ENCODE results near the gene CGB8. TPM values are rescaled to one million over a fixed set of nuclear protein-coding genes. Genes with fewer than 3 reads are reported as not detected.
"Not testable (repeated sequence)": the region's sequence is repeated elsewhere in the genome, so short reads cannot be mapped to it uniquely, and the experiment has no call there.

CGB8 gene
- total RNA-seq, 1 experiment from 2014 or later = not detected

DNA sequence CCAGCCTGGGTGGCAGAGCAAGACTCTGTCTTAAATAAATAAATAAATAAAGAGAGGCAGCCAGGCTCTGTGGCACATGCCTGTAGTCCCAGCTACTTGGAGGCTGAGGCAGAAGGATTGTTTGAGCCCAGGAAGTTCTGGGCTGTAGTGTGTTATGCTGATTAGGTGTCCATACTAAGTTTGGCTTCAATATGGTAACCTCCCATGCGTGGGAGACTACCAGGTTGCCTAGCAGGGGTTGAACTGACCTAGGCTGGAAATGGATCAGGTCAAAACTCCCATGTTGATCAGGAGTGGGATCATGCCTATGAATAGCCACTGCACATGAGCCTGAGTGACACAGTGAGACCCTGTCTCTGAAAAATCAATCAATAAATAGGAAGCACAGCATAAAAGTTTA lies 32.4 kb upstream of the CGB8 start:
- no peaks in the 10 kb centered on the region for H3K27me3 ChIP-seq (replicated peaks; ENCODE audit: insufficient read depth, low read depth, low read length, poor library complexity)
- POLR2A ChIA-PET (ENCODE audit: low non-redundant PET) = no interaction called here
- H3K36me3 ChIP-seq (ENCODE audit: insufficient read depth, low read length, poor library complexity, severe bottlenecking) = no peaks in the 10 kb centered on the region
- BruUV-seq (replicated peaks) = no TSS peak
- TF ChIP-seq, protein P1, sequence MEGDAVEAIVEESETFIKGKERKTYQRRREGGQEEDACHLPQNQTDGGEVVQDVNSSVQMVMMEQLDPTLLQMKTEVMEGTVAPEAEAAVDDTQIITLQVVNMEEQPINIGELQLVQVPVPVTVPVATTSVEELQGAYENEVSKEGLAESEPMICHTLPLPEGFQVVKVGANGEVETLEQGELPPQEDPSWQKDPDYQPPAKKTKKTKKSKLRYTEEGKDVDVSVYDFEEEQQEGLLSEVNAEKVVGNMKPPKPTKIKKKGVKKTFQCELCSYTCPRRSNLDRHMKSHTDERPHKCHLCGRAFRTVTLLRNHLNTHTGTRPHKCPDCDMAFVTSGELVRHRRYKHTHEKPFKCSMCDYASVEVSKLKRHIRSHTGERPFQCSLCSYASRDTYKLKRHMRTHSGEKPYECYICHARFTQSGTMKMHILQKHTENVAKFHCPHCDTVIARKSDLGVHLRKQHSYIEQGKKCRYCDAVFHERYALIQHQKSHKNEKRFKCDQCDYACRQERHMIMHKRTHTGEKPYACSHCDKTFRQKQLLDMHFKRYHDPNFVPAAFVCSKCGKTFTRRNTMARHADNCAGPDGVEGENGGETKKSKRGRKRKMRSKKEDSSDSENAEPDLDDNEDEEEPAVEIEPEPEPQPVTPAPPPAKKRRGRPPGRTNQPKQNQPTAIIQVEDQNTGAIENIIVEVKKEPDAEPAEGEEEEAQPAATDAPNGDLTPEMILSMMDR (conservative IDR thresholded peaks at IDR 0.05; ENCODE audit: low read depth, low read length) = no peak
- no peak for TF ChIP-seq EZH2 (IDR thresholded peaks at IDR 0.05; ENCODE audit: borderline replicate concordance, low read depth, low read length, poor library complexity, severe bottlenecking)
- H3K4me3 ChIP-seq (ENCODE audit: low read depth, low read length, poor library complexity, severe bottlenecking) = no peak overlapping the region
- DNase-seq (ENCODE audit: low spot score) = no peak
- CTCF ChIA-PET = no interaction called here
- H3K27ac ChIP-seq (ENCODE audit: low read depth, low read length, poor library complexity, severe bottlenecking) = no peak overlapping the region
- H3K4me1 ChIP-seq (ENCODE audit: insufficient read depth, low read length, poor library complexity, severe bottlenecking) = peaks cover 5% of the 10 kb centered on the region
- H3K9me3 ChIP-seq (ENCODE audit: low read depth, low read length, poor library complexity, severe bottlenecking) = no peaks in the 10 kb centered on the region
- intact Hi-C loops (cut with micrococcal nuclease; ENCODE audit: unreplicated experiment) = no loop called here

- no peaks in the 10 kb centered on the region for H3K9me3 ChIP-seq (ENCODE audit: low read depth, low read length, poor library complexity, severe bottlenecking)
- ChIA-PET POLR2A (ENCODE audit: low non-redundant PET) (no interaction called here), CTCF (no interaction called here)
- intact Hi-C loops (cut with micrococcal nuclease; ENCODE audit: unreplicated experiment) = no loop called here
- no peak overlapping the region for H3K4me3 ChIP-seq (ENCODE audit: low read depth, low read length, poor library complexity, severe bottlenecking)
- TF ChIP-seq, protein P1 (conservative IDR thresholded peaks at IDR 0.05; ENCODE audit: low read depth, low read length) = no peak
- TF ChIP-seq EZH2 (IDR thresholded peaks at IDR 0.05; ENCODE audit: borderline replicate concordance, low read depth, low read length, poor library complexity, severe bottlenecking) = no peak
- H3K27ac ChIP-seq (ENCODE audit: low read depth, low read length, poor library complexity, severe bottlenecking) = no peak overlapping the region
- H3K36me3 ChIP-seq (ENCODE audit: insufficient read depth, low read length, poor library complexity, severe bottlenecking) = no peaks in the 10 kb centered on the region
- H3K4me1 ChIP-seq (ENCODE audit: insufficient read depth, low read length, poor library complexity, severe bottlenecking) = peaks cover 5% of the 10 kb centered on the region
- no TSS peak for BruUV-seq (replicated peaks)
- no peak for DNase-seq (ENCODE audit: low spot score)
- H3K27me3 ChIP-seq (replicated peaks; ENCODE audit: insufficient read depth, low read depth, low read length, poor library complexity) = no peaks in the 10 kb centered on the region
Observed at GRCh38 chr19:49080392-49080791, 31.5 kb upstream of the CGB8 start.

DNA sequence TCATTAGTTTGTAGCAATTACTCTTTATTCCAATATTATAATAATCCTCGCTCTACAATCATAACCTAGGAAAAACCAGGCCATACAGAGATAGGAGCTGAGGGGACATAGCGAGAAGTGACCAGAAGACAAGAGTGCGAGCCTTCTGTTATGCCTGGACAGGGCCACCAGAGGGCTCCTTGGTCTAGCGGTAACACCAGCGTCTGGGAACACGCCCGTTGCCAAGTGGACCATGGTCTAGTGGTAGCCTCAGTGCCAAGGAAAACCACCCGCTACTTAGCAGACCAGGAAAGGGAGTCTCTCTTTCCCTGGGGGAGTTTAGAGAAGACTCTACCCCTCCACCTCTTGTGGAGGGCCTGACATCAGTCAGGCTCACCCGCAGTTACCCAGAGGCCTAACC lies 26.0 kb upstream of the CGB8 start:
- H3K36me3 ChIP-seq (ENCODE audit: insufficient read depth, low read length, poor library complexity, severe bottlenecking); intact Hi-C loops (cut with micrococcal nuclease; ENCODE audit: unreplicated experiment); H3K4me1 ChIP-seq (ENCODE audit: insufficient read depth, low read length, poor library complexity, severe bottlenecking); H3K9me3 ChIP-seq (ENCODE audit: low read depth, low read length, poor library complexity, severe bottlenecking); H3K27ac ChIP-seq (ENCODE audit: low read depth, low read length, poor library complexity, severe bottlenecking); H3K4me3 ChIP-seq (ENCODE audit: low read depth, low read length, poor library complexity, severe bottlenecking); BruUV-seq (replicated peaks); POLR2A ChIA-PET (ENCODE audit: low non-redundant PET): not testable (repeated sequence)
- CTCF ChIA-PET = interaction anchor here (1.1 to 1.3 kb wide), 3 partner anchors 23 to 150 kb away, joined by 3 to 4 read pairs (median 4); no protein-coding TSS in a partner anchor
- peaks cover 24% of the 10 kb centered on the region for H3K27me3 ChIP-seq (replicated peaks; ENCODE audit: insufficient read depth, low read depth, low read length, poor library complexity)
- TF ChIP-seq, protein P1 (conservative IDR thresholded peaks at IDR 0.05; ENCODE audit: low read depth, low read length) = peak; percentile 56
- peak; percentile 49 for DNase-seq (ENCODE audit: low spot score)
